HG03060 (cell line): ENCODE measurements around the gene PRR5L.

ENCODE experiments used
- ATAC-seq: cut with Tn5 transposase; IDR thresholded peaks from one replicate; pipeline ENCODE4 v1.9.1; 2021; ENCODE audit warnings: low read depth, moderate number of reproducible peaks; ENCODE audit not compliant: unreplicated experiment

The PRR5L gene

DNA sequence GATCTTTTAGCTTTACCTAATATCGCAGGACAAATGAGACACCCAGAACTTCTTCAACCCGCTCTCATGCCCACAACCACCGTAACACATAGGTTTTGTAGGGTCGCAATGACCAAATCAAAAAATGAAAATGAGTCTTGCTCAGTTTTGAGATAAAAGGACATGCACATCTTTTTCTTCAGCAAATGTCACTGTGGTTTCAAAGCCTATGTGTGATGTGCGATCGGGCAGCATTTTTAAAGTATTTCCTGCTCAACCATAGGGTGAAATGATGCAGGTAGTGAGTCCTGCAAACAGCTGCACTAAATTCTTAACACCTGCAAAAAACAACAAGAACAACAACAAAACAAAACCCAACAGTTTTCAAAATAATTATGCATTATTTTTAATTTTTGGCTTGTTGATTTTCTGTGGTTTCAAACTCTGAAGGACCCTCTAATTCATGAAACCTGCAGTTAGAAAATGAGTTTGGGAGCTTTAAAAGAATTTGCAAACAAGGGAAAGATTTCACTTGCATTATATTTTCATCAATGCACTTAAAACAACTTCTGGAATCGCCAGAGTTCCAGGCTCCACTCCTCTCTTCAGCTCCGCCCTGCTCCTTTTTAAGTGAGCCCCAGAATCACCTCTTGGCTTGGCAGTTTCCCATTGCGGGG lies 79.4 kb downstream of the PRR5L start:
- ATAC-seq, result no peak

GRCh38 chr11:36376009-36376887 lies 80.2 kb downstream of the PRR5L start:
- no peak for ATAC-seq

- ATAC-seq, result no peak
These were observed 81.0 kb downstream of the PRR5L start for GRCh38 chr11:36376888-36377758.

- ATAC-seq, result no peak
These were observed 81.9 kb downstream of the PRR5L start for GRCh38 chr11:36377759-36378564.

GRCh38 chr11:36379653-36380052 lies 83.6 kb downstream of the PRR5L start:
- ATAC-seq, result no peak

DNA sequence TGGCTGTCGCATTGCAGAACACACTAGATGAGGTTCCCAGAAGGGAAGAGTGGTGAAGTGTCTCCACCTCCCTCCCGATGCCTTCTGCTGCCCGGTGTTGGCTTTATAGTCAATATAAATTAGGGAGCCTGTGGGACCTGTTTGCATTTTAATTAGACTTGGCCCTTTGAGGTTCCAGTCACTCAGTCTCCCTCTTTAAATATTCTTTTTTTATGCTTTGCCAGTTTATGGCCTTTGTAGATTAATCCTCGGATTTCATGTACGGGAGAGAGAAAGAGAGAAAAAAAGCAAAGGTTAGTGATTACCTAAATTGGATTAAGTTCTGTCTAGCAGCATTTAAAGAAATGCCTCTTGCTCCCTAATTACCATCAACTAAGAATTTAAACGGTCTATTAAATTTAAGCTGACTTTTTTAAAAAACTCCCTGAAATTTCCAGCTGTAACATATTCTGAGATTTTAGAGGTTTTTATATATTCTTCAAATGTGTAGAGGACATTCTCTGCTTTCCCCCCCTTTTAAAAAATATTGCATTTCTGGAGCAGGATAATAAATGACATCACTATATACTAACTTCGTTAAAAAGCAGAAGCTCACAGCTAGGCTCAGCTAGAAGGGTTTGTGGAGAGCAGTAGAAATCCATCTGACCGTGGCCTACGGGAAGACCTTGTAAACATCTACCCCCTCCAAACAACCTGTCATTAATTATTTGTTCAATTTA lies 84.4 kb downstream of the PRR5L start:
- no peak for ATAC-seq

DNA sequence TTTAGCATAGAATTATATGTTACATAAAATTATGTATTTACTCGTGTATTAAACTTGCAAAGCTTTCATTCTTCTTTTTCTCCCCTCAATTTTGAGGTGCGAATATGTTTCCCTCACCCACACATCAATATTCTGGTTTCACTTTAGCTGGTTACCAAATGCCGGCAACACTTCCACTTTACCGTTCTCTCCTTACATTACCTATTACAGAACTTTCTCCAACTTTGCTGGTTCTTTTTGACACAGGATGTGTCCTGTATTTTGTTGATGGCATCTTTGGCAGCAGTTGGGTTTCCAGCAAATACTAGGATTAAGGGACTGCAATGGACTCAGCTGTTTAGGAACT lies 84.9 kb downstream of the PRR5L start:
- ATAC-seq, result no peak

DNA sequence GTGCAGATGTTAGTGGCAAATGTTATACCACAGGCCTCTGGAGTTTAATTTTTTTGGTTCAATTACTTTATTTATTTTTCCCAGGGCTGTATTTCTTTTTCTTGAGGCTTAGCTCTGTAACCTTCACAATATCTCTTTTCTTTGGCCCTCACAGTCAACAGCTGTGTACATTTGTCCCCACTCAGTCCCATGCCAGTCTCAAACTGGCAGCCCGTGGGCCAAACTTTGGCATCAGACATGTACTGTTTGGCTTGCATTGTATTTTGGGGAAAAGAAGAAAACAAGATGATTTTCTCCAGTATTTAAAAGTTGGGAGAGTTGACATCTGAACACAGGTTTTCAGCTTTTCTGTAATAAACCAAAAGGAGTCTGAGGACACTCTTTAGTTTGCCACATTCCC lies 87.1 kb downstream of the PRR5L start:
- ATAC-seq, result no peak

DNA sequence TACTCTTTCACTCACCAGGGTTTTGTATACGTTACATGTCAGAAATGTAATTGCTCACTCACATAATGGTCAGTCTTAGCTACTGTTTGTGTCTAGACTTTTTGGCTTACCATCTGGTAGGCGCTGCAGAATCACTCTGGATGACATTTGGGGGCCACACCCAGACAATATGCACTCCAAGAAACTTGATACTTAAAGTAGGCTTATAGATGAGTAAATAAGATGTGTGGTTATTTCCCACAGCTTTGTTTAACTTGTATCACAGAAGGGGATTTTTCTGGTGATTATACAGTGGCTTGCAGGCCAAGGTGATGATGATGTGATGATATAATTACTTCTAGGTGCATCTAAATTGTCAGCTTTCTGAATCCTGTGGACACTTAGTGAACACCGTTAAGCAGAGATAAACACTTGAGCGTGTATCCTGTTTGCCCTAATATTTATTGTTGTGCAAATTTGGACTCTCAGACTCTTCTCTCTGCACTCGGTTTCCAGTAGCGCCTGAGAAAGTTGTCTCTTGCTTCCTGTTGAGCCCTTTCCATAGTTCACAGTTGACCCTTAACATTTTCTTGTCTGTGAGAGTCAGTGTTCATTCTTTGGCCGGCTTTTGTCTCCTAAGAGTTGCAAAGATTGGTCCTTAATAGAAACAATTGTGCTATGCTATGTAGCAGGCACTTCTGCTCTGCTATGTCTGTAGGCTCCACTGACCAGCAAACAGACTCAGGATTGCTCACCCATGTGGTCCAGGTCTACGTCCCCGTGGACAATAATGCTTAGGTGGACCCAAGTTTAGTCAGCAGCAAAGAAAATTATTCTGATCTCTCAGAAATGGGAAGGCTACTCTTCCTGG lies 89.3 kb downstream of the PRR5L start:
- ATAC-seq, result no peak

- ATAC-seq, result no peak
These were observed 90.3 kb downstream of the PRR5L start for GRCh38 chr11:36386411-36386810.

DNA sequence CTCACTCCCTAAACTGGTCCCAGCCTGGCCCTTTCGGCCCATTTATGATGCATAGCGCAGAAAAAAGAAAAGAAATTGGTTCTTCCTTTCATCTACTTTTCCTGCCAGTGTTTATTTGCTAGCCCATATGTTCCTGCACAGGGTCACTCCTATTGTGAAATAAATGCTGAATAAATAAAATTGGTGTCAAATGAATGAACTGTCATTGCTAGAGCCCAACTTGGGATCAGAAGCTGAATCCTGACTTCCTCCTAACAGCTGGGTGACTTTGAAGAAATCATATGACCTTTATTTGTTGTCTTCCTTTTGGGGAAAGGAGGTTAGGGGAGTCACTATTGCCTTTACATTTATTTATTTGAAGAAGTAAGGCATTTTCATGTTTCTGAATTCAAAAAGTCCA lies 92.0 kb downstream of the PRR5L start:
- no peak for ATAC-seq

- no peak for ATAC-seq
These were observed 92.9 kb downstream of the PRR5L start for GRCh38 chr11:36388951-36389350.

DNA sequence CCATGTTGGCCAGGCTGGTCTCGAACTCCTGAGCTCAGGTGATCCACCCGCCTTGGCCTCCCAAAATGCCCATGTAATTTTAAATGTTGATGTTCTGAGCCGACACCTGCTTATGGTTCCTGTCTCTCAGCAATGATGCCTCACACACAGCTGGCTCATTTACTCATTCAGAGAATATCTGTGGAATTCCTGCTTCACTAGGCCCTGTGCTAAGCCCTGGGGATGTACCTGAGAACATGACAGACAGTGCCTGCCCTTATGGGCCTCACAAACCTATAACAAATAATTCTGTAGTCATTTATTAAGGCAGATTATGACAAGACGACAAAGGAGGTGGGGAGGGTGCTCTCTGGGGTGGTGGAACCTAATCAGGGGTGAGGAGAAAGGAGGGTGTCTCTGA lies 93.7 kb downstream of the PRR5L start:
- no peak for ATAC-seq

DNA sequence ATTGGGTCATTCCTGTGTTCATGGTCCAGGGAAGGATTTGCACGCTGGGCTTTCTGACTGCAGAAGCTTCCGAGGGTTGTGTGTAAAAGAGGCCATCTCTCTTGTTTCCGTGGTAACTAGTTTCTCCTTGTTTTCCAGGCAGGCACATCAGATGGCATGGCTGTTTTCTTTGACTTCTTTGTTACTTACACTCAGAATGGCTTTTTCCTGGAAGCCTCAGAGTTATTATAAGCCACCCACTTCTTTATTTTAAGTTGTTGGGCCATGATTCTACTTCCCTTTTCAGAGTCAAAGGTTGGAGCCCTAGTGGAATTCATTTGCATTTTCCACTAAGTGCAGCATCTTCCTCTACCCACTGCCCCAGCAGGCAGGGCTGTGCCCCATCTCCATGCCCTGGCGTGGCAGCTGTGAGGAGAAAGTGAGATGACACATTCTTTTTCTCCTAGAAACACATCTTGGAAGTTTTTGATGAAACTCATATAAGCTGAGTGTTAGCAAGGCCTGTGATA lies 94.9 kb downstream of the PRR5L start:
- no peak for ATAC-seq

GRCh38 chr11:36392196-36392595 lies 96.1 kb downstream of the PRR5L start:
- no peak for ATAC-seq

GRCh38 chr11:36394056-36394455 lies 98.0 kb downstream of the PRR5L start:
- no peak for ATAC-seq

- no peak for ATAC-seq
These were observed 98.8 kb downstream of the PRR5L start for GRCh38 chr11:36394926-36395325.

DNA sequence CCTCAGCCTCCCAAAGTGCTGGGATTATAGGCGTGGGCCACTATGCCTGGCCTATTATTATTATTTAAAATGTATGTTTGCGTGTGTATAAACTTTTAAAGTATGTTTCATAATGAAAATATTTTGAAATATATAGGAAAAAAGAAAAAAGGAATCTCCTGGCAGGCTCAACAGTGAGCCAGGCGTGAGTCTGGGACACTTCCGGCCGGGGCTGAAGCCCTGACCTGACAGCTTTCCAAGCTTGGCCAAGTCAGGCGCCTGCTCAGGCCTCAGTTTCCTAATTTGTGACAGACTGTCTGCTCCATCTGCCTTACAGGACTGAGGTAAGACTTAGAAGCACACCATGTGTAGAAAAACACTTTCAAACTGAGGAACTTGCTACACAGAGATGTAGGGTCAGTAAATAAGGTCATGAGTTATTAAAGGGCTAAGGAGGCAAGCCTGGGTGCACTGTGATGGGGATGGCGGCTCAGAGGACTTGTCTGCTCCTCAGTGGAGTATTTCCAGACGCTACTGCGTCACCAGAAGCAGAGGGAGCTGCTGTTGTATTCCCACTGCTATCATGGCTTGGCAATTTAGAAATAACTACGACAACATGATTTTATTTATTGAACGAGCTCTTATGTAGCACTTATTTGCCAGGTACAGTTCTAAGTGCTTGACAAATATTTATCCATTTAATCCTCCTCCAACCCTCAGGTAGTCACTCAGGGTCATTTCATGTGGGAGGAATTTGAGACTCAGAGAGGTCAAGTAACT lies 100.1 kb downstream of the PRR5L start:
- ATAC-seq, result no peak
